Measurements from ENCODE around the gene MYH14.

DNA sequence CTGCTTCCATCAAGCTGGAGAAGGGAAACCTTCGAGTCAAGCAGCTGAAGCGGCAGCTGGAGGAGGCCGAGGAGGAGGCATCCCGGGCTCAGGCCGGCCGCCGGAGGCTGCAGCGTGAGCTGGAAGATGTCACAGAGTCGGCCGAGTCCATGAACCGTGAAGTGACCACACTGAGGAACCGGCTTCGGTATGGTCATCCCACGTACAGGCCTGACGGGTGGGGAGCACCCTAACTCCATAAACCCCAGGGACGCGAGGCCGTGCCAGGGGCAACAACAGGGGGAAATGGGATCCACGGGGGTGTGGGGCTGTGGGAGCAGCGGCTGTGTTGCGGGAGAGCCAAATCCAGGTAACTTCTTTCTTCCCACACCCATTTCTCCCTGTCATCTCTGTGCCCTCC, 105.6 kb downstream of the MYH14 start:
- no peak for TF ChIP-seq MYC (IDR thresholded peaks at IDR 0.05; ENCODE audit: low read depth, low read length)
- TF ChIP-seq, protein P1, sequence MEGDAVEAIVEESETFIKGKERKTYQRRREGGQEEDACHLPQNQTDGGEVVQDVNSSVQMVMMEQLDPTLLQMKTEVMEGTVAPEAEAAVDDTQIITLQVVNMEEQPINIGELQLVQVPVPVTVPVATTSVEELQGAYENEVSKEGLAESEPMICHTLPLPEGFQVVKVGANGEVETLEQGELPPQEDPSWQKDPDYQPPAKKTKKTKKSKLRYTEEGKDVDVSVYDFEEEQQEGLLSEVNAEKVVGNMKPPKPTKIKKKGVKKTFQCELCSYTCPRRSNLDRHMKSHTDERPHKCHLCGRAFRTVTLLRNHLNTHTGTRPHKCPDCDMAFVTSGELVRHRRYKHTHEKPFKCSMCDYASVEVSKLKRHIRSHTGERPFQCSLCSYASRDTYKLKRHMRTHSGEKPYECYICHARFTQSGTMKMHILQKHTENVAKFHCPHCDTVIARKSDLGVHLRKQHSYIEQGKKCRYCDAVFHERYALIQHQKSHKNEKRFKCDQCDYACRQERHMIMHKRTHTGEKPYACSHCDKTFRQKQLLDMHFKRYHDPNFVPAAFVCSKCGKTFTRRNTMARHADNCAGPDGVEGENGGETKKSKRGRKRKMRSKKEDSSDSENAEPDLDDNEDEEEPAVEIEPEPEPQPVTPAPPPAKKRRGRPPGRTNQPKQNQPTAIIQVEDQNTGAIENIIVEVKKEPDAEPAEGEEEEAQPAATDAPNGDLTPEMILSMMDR (IDR thresholded peaks at IDR 0.05; ENCODE audit: low read depth, low read length) = no peak
